HEK293T (cell line): ENCODE data around the gene CFLAR.

ENCODE experiments used
- HDGF ChIP-seq: fragments of 450-650 bp; IDR thresholded peaks from 2 replicates; pipeline ENCODE4 v1.6.1; 2017; ENCODE audit warnings: antibody characterized with exemption, borderline replicate concordance
- LEF1 ChIP-seq: fragments of 450-650 bp; IDR thresholded peaks from 2 replicates; pipeline ENCODE4 v1.6.1; 2017; ENCODE audit warnings: mild to moderate bottlenecking, borderline replicate concordance
- SP1 ChIP-seq: fragments of 450-650 bp; IDR thresholded peaks from 2 replicates; pipeline ENCODE4 v1.6.1; 2017
- SUZ12 ChIP-seq: fragments of 450-650 bp; IDR thresholded peaks from 2 replicates; pipeline ENCODE4 v1.6.1; 2016; ENCODE audit warnings: mild to moderate bottlenecking
- TARDBP ChIP-seq: fragments of 450-650 bp; IDR thresholded peaks from 2 replicates; pipeline ENCODE4 v1.6.1; 2016
- ZNF384 ChIP-seq: fragments of 450-650 bp; IDR thresholded peaks from 2 replicates; pipeline ENCODE4 v1.6.1; 2016

- TF ChIP-seq SP1 (no peak), SUZ12 (no peak), ZNF384 (no peak), LEF1 (no peak), HDGF (no peak), TARDBP (no peak)
Measured at GRCh38 chr2:201070948-201071478, 45.0 kb upstream of the CFLAR start.
